Stimulated activated CD8-positive, alpha-beta memory T cell treated with anti-CD3 and anti-CD28 coated beads, Interleukin-15, amount 100 ng/mL, for 24 hours (primary cell): ENCODE data around the gene C4orf50.

Experiments used
- DNase-seq: peaks from one replicate; pipeline ENCODE4 v3.0.0-alpha.2; 2020; ENCODE audit warnings: low read depth

The C4orf50 gene

GRCh38 chr4:5888222-5889001 is 129.8 kb downstream of the C4orf50 start:
- no peak for DNase-seq

- no peak for DNase-seq
These were observed 130.6 kb downstream of the C4orf50 start for GRCh38 chr4:5887361-5888221.

- no peak for DNase-seq
These were observed 131.2 kb downstream of the C4orf50 start for GRCh38 chr4:5887011-5887360.

- DNase-seq, result no peak
These were observed 132.5 kb downstream of the C4orf50 start for GRCh38 chr4:5885733-5886132.

GRCh38 chr4:5884796-5885195 is 133.4 kb downstream of the C4orf50 start:
- no peak for DNase-seq

- no peak for DNase-seq
These were observed 134.3 kb downstream of the C4orf50 start for GRCh38 chr4:5883916-5884315.

- no peak for DNase-seq
These were observed 135.3 kb downstream of the C4orf50 start for GRCh38 chr4:5882947-5883346.

GRCh38 chr4:5881340-5881739 is 136.9 kb downstream of the C4orf50 start:
- DNase-seq, result no peak

- no peak for DNase-seq
These were observed 139.9 kb downstream of the C4orf50 start for GRCh38 chr4:5878359-5878758.

- DNase-seq, result no peak
These were observed 140.8 kb downstream of the C4orf50 start for GRCh38 chr4:5877392-5877791.

GRCh38 chr4:5874811-5875449 is 143.3 kb downstream of the C4orf50 start:
- no peak for DNase-seq

GRCh38 chr4:5870701-5871100 is 147.5 kb downstream of the C4orf50 start:
- no peak for DNase-seq

GRCh38 chr4:5869966-5870619 is 148.1 kb downstream of the C4orf50 start:
- DNase-seq, result no peak

- no peak for DNase-seq
These were observed 150.4 kb downstream of the C4orf50 start for GRCh38 chr4:5867866-5868265.

GRCh38 chr4:5866841-5867813 is 151.1 kb downstream of the C4orf50 start:
- no peak for DNase-seq

GRCh38 chr4:5865896-5866599 is 152.2 kb downstream of the C4orf50 start:
- DNase-seq, result no peak

GRCh38 chr4:5863461-5864113 is 154.6 kb downstream of the C4orf50 start:
- no peak for DNase-seq

- DNase-seq, result no peak
These were observed 160.0 kb downstream of the C4orf50 start for GRCh38 chr4:5858020-5858769.

- no peak for DNase-seq
These were observed 161.0 kb downstream of the C4orf50 start for GRCh38 chr4:5857199-5857598.
